GM23248 (cell line): ENCODE data around the gene CPA1.

Experiments used
- EZH2 ChIP-seq: fragments of 200-600 bp; sonication (generic); IDR thresholded peaks from 2 replicates; pipeline ENCODE4 v1.6.1; 2018; ENCODE audit warnings: antibody characterized with exemption, mild to moderate bottlenecking; ENCODE audit not compliant: insufficient read depth, poor library complexity, severe bottlenecking
- EZH2phosphoT487 ChIP-seq: fragments of 200-600 bp; sonication (generic); IDR thresholded peaks from 2 replicates; pipeline ENCODE4 v1.6.1; 2018; ENCODE audit warnings: antibody characterized with exemption, moderate library complexity, mild to moderate bottlenecking, low read depth; ENCODE audit not compliant: insufficient read depth

DNA sequence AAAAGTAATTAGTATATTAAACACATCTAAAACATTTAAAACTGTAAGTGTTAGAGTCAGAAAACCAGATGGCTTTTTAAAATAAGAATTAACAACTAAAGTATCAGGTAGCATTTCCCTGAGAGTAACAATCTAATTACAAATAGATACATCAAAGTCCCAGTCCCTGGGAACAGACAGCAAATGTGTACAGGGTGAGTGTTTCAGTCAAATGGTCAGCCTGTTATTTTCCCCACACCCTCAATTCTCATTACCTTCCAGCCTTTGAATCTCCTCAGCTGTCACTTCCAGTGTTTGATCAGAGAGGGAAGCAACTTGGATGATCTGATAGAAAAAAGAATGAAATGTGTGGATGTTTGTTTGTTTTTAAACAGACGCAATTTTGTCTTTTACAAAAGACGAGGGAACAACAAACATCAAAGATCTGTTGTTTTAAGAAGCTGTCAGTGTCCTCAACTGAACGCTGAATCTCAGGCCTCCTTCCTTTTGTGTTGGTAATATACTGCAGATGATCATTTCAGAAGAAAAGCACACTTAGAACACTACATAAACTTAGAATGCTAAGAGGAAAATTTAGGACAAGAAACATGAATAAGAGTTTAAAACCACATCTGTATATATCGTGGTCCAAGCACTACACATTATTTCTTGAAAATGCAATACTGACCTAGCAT is 30.7 kb downstream of the CPA1 start:
- TF ChIP-seq EZH2 (no peak), EZH2phosphoT487 (no peak)
